Measurements from ENCODE around the gene PANK1.

PANK1 gene

GRCh38 chr10:89644967-89645741 is at the start of gene PANK1:
PANK1 (minus strand) TSS chr10:89645242; CDS start chr10:89644891, 351 bp downstream.
- peak; percentile 34 for DNase-seq

DNA sequence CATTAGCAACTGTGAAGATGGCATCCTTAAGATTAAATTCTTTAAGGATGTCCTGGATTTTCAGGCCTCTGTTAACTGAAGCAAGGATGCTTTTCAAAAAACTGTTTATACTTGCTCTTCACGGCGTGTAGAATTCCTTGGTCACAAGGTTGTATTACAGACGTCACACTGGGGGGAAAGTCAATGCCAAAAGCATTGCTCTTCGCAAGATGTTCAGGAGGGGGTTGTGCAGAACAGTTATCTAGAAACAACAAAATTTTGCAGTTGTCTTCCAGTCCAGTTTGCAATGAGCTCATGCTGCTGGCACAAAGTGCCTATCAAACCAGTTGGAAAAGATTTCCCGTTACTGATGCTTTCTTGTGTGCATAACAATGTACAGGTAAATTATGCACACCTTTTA is 48.1 kb upstream of the PANK1 start:
- no peak for DNase-seq

- DNase-seq, result no peak
These were observed 47.4 kb upstream of the PANK1 start for GRCh38 chr10:89692416-89692815.

DNA sequence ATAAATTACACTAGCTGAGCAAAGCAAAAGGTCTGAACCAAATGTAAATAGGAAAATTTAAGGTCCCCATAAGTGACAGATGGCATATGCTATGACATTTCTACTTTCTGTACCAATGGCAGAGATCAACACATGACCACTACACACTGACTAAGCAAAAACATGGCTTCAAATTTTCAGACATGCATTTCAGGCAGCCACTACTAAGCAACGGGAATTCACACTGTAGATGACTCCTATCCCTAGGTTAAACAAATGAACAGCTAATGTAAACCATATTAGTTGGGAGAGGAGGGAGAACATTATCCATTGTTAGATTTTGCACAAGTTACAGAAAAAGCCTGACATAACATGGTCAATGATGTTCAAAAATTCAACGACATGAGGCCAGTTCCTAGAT is 45.0 kb upstream of the PANK1 start:
- no peak for DNase-seq

DNA sequence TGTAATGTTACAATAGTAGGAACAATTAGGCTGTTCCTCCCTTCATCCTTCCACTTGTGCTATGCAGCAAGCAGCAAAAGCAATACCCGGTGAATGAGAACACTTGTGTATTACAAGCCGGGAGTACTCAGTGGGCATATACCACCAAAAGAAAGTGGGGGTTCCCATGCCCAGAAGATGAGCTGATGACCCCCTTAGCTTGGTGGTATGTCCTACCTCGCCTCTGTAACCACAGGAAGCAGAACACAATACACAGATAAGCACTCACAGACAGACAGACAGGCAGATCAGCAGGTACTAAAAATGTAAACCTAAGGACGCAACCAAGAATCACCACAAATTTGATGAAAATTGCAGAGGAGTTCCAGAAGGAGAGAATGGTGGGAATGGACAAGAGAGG is 40.9 kb upstream of the PANK1 start:
- no peak for DNase-seq

- DNase-seq, result no peak
These were observed 39.6 kb upstream of the PANK1 start for GRCh38 chr10:89684604-89685003.

GRCh38 chr10:89683883-89684282 is 38.8 kb upstream of the PANK1 start:
- peak; percentile 54 for DNase-seq

DNA sequence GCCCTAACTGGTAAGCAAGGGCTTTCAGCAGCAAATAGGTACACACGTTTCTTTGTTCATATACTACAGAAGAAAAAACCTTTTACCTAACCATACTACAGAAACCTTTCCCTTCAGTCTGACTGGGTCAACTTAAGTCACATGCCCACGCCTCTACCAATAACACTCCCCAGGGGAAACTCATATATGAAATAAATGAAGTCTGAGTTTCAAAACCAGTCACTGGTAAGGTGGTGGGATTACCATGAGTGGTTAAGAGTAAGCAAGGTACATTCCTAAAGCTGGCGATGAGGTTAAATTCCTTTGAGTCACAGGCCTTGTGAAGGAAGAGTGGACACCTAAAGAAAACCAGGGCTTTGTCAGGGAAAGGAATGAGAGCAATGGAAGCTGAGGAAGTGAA is 34.9 kb upstream of the PANK1 start:
- DNase-seq, result no peak

GRCh38 chr10:89677341-89677740 is 32.3 kb upstream of the PANK1 start:
- DNase-seq, result no peak

- no peak for DNase-seq
These were observed 25.9 kb upstream of the PANK1 start for GRCh38 chr10:89670926-89671325.

DNA sequence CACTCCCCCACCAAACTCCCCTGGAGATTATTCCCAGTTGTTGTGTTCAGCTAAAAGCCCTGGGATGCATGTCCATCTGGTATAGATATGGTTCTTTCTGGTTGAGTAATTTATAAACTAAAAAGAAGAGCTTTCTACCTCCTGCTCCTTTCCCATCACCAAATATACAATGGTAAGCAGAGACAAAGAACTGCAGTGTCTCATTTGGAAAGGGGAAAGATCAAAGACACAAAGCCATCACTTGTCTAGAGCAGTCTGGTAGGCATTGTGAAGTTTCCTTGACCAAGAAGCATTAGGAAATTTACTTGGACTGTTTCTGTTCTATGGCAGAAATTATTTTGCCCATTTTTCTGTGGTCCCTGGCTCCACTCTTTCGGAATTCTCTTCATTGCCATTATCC is 24.9 kb upstream of the PANK1 start:
- DNase-seq, result no peak

GRCh38 chr10:89668386-89669071 is 23.5 kb upstream of the PANK1 start:
- DNase-seq, result no peak

DNA sequence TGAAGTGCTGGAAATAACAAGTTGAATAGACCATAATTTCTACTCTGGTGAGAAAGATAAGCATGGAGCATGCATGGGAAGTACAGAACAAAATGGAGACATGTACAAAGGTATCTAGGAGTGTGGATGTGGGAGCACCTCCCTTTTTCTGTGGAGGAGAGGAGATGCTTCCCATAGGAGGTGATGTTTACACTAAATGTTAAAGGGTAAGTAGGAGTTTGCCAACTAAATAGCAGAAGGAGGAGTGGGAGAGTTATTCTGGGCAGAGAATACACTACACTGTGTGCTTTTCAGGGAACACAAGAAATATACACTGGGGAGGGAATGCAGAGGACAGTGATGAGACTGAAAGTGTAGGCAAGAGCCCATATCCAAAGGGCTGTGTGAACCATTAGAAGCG is 21.1 kb upstream of the PANK1 start:
- DNase-seq, result no peak

- no peak for DNase-seq
These were observed 20.3 kb upstream of the PANK1 start for GRCh38 chr10:89665302-89665701.

GRCh38 chr10:89664203-89664602 is 19.2 kb upstream of the PANK1 start:
- DNase-seq, result no peak

DNA sequence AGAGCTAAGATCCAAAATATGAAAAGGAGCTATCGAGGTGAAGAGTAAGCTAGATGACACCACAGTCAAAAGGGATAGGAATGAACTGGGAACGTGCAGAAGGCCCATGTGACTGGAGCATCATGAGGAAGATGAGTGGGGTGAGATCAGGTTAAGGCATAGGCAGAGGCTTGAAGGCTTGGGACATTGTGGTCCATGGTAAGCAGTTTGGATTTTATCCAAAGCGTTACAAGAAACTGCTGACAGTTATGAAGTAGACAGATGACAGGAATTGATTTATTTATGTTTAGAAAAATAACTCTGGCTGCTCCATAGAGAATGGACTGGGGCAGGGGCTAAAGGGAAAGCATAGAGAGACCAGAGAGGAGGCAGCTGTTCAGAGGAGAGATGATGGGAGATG is 18.1 kb upstream of the PANK1 start:
- DNase-seq, result no peak

DNA sequence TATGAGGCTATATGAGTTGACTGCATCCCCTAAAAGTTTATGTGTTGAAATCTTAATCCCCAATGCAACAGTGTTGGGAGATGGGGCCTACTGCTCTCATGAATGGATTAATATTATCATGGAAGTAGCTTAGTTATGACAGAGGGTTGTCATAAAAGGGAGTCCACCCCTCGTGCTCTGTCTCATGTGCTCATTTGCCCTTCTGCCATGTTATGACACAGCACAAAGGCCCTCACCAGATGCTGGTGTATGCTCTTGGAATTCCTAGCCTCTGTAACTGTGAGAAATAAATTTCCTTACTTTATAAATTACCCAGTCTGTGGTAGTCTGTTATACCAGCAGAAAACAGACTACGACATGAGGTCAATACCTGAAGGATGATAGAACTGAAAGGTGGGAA is 17.6 kb upstream of the PANK1 start:
- DNase-seq, result no peak

- no peak for DNase-seq
These were observed 14.4 kb upstream of the PANK1 start for GRCh38 chr10:89659143-89660131.

DNA sequence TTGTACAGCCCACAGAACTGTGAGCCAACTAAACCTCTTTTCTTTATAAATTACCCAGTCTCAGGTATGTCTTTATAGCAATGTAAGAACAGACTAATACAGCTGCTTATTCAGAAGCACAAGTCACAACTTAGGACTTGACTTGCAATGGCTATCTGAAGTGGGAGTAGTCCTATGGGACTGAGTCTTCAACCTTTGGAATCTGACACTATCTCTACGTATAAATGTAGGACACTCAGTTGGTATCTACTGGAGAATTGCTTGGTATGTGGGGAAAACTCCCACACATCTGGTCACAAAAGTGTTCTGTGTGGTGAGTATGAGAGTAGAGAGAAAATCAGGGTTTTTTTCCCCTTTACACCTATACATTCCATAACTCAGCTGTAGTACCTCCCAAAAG is 12.3 kb upstream of the PANK1 start:
- no peak for DNase-seq

DNA sequence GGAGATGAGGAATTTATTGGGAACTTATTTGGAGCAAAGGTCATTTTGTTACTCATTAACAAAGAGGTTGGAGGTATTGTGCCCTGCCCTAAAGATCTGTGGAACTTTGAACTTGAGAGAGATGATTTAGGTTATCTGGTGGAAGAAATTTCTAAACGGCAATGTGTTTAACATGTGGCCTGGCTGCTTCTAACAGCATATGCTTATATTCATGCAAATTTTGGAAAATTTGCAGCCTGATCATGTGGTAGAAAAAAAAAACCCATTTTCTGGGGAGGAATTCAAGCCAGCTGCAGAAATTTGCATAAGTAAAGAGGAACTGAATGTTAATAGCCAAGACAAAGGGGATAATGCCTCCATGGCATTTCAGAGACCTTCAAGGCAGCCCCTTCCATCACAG is 10.7 kb upstream of the PANK1 start:
- DNase-seq, result no peak

DNA sequence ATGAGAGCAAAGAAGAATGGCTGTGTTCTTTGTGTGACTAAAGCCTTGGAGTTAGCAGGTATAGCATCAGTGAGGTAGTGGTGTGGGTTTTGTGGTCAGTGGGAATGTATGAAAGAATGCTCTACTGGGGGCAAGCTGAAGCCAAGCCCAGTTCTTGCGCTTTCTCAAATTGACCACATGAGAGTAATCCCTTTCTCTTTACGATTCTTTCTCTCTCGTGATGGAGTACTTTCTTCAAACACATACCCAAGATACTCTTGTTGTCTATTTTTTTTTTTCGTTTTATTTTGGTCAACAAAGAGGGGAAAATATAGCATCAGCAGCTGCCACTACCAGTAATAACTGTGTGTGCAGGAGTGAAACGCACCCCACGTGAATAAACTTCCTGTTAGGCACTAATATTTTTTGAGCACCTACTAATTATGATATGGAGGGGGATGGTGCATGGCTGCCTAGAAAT is 8.4 kb upstream of the PANK1 start:
- no peak for DNase-seq

GRCh38 chr10:89652806-89653370 is 7.8 kb upstream of the PANK1 start:
- DNase-seq, result no peak

All from SHP77 treated with DMSO at 0.1 percent for 48 hours (cell line).